UCSD-AML1 (cell line): ENCODE measurements around the gene PHTF1.

Experiments used
- DNase-seq: peaks from one replicate; lab custom pipeline; 2025; ENCODE audit not compliant: unreplicated experiment; lab: John Stamatoyannopoulos, UW

The PHTF1 gene

DNA sequence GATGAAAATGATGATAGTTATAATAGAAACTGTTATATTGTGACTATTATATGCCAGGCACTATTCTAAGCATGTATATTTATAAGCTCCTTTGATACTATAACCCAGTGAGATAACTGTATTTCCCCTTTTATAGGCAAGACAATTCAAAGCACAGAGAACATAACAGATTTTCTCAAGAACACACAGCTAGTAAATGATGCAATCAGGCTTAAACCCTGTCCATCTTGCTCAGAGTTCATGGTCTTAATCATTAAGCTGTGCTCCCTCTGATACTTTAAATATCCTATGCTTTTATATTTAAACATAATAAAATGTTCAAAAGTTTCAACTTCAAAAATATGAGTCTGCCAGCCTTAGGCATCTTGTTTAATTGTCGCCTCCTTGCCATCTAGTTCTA is 88.6 kb downstream of the PHTF1 start:
- no peak for DNase-seq

DNA sequence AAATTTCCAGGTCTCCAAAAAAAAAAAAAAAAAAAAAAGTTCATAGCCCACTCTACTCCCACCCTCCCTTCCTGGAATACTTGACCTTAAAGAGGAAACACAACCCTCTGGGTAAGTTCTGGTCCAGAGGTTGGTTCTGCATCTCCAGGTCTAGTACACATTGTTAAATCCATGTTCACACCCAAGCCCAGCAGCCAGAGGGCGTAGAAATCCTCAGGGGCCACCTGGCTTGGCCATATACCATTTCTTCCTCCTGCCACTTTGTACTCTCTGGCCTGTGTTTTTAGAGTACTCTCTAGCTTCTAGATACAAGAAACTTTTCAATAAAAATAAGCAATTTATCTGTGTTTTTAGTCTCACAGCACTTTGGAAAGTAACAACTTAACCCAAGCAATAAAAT is 89.3 kb downstream of the PHTF1 start:
- DNase-seq: no peak

DNA sequence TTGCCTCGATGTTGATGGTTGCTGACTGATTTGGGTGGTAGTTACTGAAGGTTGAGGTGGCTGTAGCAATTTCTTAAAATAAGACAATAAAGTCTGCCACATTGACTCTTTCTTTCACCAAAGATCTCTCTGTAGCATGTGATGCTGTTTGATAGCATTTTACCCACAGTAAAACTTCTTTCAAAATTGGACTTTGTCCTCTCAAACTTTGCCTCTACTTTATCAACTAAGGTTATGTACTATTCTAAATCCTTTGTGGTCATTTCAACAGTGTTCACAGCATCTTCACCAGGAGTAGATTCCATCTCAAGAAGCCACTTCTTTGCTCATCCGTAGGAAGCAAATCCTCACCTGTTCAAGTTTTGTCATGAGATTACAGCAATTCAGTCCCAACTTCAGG is 93.2 kb downstream of the PHTF1 start:
- DNase-seq: no peak

DNA sequence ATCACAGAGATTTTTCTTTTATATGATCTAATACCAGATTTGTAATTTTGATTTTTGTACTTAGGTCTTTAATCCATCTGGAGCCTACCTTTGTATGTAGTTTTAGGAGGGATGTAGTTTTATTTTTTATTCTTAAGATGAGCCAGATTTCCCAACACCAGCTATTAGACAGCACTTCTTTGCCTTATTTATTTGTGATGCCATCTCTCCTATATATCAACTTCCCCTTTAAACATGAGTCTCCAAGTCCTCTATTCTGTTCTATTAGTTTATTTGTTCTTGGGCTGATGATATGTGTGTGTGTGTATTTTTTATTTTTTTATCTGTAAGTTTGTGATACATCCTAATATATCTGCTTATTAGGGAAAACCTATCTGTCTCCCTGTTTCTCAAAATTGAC is 94.2 kb downstream of the PHTF1 start:
- no peak for DNase-seq

- no peak for DNase-seq
Measured at GRCh38 chr1:113663165-113663951, 95.9 kb downstream of the PHTF1 start.

DNA sequence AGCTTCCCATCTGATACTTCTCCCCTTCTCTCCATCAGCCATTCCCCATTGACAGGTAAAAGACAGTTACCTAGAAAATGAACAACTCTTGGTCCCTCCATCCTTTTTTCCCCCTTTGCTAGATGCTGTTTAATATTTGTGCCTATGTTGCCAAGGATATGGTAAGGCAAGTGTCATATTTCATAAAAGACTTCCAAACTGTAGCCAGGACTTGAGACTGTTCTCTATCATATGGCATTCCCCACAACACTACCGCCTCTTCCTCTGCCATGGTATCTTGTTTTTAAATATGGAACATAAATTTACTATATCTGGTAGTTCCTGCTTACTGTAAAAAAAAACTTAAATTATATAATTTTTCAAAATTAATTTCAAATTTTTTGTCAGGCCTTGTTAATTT is 97.2 kb downstream of the PHTF1 start:
- no peak for DNase-seq

GRCh38 chr1:113660088-113660487 is 99.2 kb downstream of the PHTF1 start:
- DNase-seq: no peak

- no peak for DNase-seq
Measured at GRCh38 chr1:113659556-113659955, 99.7 kb downstream of the PHTF1 start.

GRCh38 chr1:113659035-113659434 is 100.3 kb downstream of the PHTF1 start:
- DNase-seq: no peak

GRCh38 chr1:113657556-113658063 is 101.7 kb downstream of the PHTF1 start:
- no peak for DNase-seq

DNA sequence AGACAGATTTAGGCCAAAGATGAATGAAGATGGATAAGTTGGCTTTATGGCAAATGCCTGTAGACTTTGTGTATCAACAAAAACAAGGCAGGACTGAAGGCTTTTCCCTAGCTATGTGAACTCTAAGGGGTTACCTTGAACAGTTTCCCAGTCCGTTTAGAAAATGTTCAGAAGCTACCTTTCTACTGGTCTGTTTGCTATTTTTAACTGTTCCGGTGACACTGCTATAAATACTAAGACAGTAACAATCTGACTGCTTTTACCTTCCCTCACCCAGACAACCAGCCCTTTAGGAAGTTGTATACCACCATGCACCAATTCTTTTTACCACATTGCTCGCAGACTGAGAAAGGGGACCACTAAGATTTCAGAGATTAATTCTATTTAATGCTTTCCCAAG is 102.2 kb downstream of the PHTF1 start:
- DNase-seq: no peak

DNA sequence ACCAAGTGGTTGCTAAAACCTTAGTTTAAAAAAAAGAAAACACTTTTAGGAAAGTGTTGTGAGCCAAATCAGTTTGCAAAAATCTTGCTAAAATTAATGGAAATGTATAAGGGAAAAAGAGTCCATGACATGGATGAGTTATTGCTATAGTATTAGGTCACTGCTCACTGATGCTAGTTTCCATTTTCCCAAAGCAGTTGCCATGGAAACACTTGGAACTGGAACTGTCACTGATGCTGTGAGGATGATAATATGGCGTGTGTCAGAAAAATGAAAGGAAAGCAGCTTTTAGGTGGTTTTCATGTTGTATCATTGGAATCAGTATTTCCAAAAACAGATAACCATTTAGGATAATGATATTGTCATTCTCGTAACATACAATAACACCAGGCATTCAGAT is 104.4 kb downstream of the PHTF1 start:
- DNase-seq: no peak

- no peak for DNase-seq
Measured at GRCh38 chr1:113653741-113654140, 105.5 kb downstream of the PHTF1 start.

DNA sequence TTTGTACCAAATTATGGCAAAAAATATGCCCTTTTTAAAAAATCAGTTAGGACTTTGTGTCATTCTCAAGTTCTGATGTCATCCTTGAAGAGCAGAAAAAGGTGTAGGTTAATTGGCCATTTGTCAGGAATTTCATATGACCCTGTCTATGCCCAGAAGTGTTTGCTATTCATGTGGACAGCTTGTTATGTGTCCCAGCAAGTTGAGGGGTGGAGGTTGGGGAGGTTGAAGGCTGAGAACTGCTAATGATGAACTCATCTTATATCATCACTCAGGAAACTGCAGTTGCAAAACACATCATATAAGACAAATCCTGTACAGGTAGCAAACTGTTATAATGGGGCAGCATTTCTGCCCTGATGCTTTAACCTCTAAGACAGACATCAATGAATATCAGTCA is 106.5 kb downstream of the PHTF1 start:
- no peak for DNase-seq

- DNase-seq: no peak
Measured at GRCh38 chr1:113648478-113648877, 110.8 kb downstream of the PHTF1 start.

DNA sequence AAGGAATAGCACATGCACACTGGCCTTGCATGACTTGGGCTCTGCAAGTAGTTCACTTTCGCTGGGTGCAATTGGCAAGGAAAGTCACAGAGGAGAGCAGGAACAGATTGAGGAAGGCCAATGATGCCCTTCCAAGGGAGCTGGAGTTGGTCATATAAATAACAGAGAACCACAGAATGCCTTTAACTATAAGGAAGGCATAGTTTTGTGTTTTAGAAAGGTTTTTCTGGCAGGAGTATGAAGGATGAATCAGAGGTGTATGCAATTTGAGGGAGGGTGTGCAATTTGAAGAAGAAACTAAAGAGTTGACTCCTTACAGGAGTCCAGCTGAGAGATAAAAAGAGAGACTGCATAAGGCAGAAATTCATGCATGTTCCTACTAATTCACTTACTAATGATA is 112.1 kb downstream of the PHTF1 start:
- DNase-seq: no peak
